HepG2 (cell line): ENCODE results near the gene DLG5. TPM values are rescaled to one million over a fixed set of nuclear protein-coding genes. Genes with fewer than 3 reads are reported as not detected.
A peak's percentile ranks its signal among the peaks of the same experiment; 100 is the strongest.

Source experiments
- ARNT ChIP-seq: fragments of 450-650 bp; IDR thresholded peaks from 2 replicates; pipeline ENCODE4 v1.6.1; 2017
- ATF5 ChIP-seq: sonication (generic); formaldehyde crosslinking; IDR thresholded peaks from 2 replicates; pipeline ENCODE4 v1.4.0; 2020; ENCODE audit warnings: mild to moderate bottlenecking, low read depth, missing genetic modification reagents
- BCL6 ChIP-seq: IDR thresholded peaks from 2 replicates; pipeline ENCODE4 v1.6.1; 2016; ENCODE audit warnings: missing genetic modification reagents, missing compliant biosample characterization
- CEBPB ChIP-seq: IDR thresholded peaks from 2 replicates; pipeline ENCODE4 v1.6.1; 2011; ENCODE audit warnings: low read depth, low read length, improper control_type of control experiment, borderline replicate concordance
- GFI1 ChIP-seq: sonication (generic); formaldehyde crosslinking; IDR thresholded peaks from 2 replicates; pipeline ENCODE4 v1.5.0; 2020; ENCODE audit warnings: missing genetic modification reagents, mild to moderate bottlenecking, borderline replicate concordance
- MLLT10 ChIP-seq: sonication (generic); formaldehyde crosslinking; IDR thresholded peaks from 2 replicates; pipeline ENCODE4 v1.4.0; 2020; ENCODE audit warnings: missing genetic modification reagents
- PAX8 ChIP-seq: sonication (generic); formaldehyde crosslinking; IDR thresholded peaks from 2 replicates; pipeline ENCODE4 v1.8.0; 2022; ENCODE audit warnings: mild to moderate bottlenecking, missing genetic modification reagents, borderline replicate concordance
- PHF21A ChIP-seq: sonication (generic); formaldehyde crosslinking; IDR thresholded peaks from 2 replicates; pipeline ENCODE4 v1.5.0; 2020; ENCODE audit warnings: mild to moderate bottlenecking, missing genetic modification reagents
- SETDB1 ChIP-seq: sonication (generic); formaldehyde crosslinking; IDR thresholded peaks from 2 replicates; pipeline ENCODE4 v1.5.1; 2020; ENCODE audit warnings: missing genetic modification reagents, mild to moderate bottlenecking, borderline replicate concordance
- SMAD9 ChIP-seq: sonication (generic); formaldehyde crosslinking; IDR thresholded peaks from 2 replicates; pipeline ENCODE4 v1.5.1; 2020; ENCODE audit warnings: mild to moderate bottlenecking, missing genetic modification reagents
- ZFP1 ChIP-seq: IDR thresholded peaks from 2 replicates; pipeline ENCODE4 v1.6.1; 2016
- ZFX ChIP-seq: sonication (generic); formaldehyde crosslinking; IDR thresholded peaks from 2 replicates; pipeline ENCODE4 v1.4.0; 2020; ENCODE audit warnings: mild to moderate bottlenecking, low read depth, missing genetic modification reagents, moderate library complexity
- ZNF142 ChIP-seq: sonication (generic); formaldehyde crosslinking; IDR thresholded peaks from 2 replicates; pipeline ENCODE4 v1.4.0; 2020; ENCODE audit warnings: missing genetic modification reagents
- ZNF264 ChIP-seq: sonication (generic); formaldehyde crosslinking; IDR thresholded peaks from 2 replicates; pipeline ENCODE4 v1.4.0; 2020; ENCODE audit warnings: missing genetic modification reagents
- ZNF496 ChIP-seq: sonication (generic); formaldehyde crosslinking; IDR thresholded peaks from 2 replicates; pipeline ENCODE4 v1.8.1; 2023; ENCODE audit warnings: mild to moderate bottlenecking, moderate library complexity, missing genetic modification reagents; ENCODE audit not compliant: insufficient replicate concordance
- ZNF562 ChIP-seq: sonication (generic); formaldehyde crosslinking; IDR thresholded peaks from 2 replicates; pipeline ENCODE4 v1.8.0; 2022; ENCODE audit warnings: missing genetic modification reagents, borderline replicate concordance
- ZNF724P ChIP-seq: sonication (generic); formaldehyde crosslinking; IDR thresholded peaks from 2 replicates; pipeline ENCODE4 v1.8.0; 2022; ENCODE audit warnings: missing genetic modification reagents, borderline replicate concordance
- ZSCAN25 ChIP-seq: sonication (generic); formaldehyde crosslinking; IDR thresholded peaks from 2 replicates; pipeline ENCODE4 v1.8.0; 2022; ENCODE audit warnings: mild to moderate bottlenecking, missing genetic modification reagents
- polyA plus RNA-seq, 8 experiments: library from polyadenylated mRNA; depleted of rRNA in 3 of 8; stranded (reverse) in 7 of 8; unstranded in 1 of 8; fragments of >200 nt; fragmentation: Illumina TruSeq in 4 of 8; extraction: Trizol in 4 of 8; gene quantifications; 2 replicates each; pipeline versions ENCODE4 v1.2.1 to v1.2.3, GENCODE V29; 2011 to 2016; ENCODE audit warnings: low read depth in 4 of 8, missing spikeins in 1 of 8, mixed read lengths in 1 of 8; ENCODE audit not compliant: insufficient read depth in 1 of 8
- total RNA-seq, 5 experiments: library from RNA; depleted of rRNA; stranded (reverse); fragments of >200 nt; fragmentation: Illumina TruSeq; extraction: Trizol; gene quantifications; 2 replicates each; pipeline ENCODE4 v1.2.3, GENCODE V29; 2016; ENCODE audit warnings: low read depth in 1 of 5
- TF ChIP-seq, protein P1 (sequence below): IDR thresholded peaks from 2 replicates; pipeline ENCODE4 v1.6.1; 2016
- TF ChIP-seq, protein P2 (sequence below): fragments of 450-650 bp; IDR thresholded peaks from 2 replicates; pipeline ENCODE4 v1.6.1; 2016

Gene DLG5
- total and polyA plus RNA-seq, 2 of the 13 experiments (the other 11 are each of a cell fraction or from before 2014, with no cell fraction given): 15.5 to 18.2 TPM

DNA sequence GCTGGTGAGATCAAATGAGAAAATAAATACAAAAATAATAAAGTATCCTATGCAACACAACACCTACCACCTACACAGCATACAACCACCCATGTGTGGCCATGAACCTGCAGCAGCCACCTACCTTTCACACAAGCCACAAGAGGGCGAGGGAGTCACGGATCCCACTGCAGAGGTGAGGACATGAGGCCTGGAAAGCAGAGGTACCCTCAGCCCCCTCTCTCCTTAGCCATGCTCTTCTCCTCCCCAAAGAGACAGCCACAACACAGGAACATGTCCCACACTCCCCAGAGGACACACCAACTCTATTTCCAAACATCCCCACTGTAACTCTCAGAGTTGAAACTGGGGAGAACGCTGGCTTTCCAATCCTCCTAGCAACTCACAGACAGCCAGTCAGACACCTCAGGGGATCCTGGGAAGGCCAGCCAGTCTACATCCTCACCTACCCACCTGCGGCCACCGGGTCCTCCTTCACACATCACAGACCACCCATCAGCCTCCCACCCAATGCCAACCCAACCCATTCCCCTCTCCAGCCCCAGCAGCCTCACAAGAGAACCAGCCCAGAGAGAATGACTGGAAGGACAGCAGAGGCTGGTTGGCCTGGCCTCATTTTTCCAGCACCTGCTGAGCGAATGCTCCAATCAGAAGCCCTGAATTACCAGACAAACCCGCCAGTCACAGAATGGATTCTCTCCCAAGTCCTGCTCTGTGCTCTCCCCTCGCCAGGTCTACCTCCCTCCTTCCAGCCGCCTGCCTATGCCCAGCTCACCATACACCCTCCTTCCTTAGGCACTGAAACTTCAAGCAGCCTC, 18.4 kb downstream of the DLG5 start (continued):
- TF ChIP-seq SETDB1 (CRISPR knock-in tag) (no peak), PAX8 (no peak), ZSCAN25 (peak; percentile 85), ZFP1 (CRISPR knock-in tag) (no peak), ZNF264 (CRISPR knock-in tag) (no peak), MLLT10 (CRISPR knock-in tag) (no peak), ZNF496 (no peak), PHF21A (no peak; the same call in 1 of the 2 replicates), GFI1 (CRISPR knock-in tag) (no peak), ARNT (no peak), ZNF562 (CRISPR knock-in tag) (no peak), ATF5 (no peak), ZNF724P (CRISPR knock-in tag) (no peak), BCL6 (CRISPR knock-in tag) (peak; percentile 40; the same call in 1 of the 2 replicates), ZFX (CRISPR knock-in tag) (peak; percentile 55; the same call in 1 of the 2 replicates), ZNF142 (CRISPR knock-in tag) (no peak), SMAD9 (CRISPR knock-in tag) (no peak), CEBPB (no peak)
- TF ChIP-seq, protein P1, sequence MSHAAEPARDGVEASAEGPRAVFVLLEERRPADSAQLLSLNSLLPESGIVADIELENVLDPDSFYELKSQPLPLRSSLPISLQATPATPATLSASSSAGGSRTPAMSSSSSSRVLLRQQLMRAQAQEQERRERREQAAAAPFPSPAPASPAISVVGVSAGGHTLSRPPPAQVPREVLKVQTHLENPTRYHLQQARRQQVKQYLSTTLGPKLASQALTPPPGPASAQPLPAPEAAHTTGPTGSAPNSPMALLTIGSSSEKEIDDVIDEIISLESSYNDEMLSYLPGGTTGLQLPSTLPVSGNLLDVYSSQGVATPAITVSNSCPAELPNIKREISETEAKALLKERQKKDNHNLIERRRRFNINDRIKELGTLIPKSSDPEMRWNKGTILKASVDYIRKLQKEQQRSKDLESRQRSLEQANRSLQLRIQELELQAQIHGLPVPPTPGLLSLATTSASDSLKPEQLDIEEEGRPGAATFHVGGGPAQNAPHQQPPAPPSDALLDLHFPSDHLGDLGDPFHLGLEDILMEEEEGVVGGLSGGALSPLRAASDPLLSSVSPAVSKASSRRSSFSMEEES: no peak
- TF ChIP-seq, protein P2, sequence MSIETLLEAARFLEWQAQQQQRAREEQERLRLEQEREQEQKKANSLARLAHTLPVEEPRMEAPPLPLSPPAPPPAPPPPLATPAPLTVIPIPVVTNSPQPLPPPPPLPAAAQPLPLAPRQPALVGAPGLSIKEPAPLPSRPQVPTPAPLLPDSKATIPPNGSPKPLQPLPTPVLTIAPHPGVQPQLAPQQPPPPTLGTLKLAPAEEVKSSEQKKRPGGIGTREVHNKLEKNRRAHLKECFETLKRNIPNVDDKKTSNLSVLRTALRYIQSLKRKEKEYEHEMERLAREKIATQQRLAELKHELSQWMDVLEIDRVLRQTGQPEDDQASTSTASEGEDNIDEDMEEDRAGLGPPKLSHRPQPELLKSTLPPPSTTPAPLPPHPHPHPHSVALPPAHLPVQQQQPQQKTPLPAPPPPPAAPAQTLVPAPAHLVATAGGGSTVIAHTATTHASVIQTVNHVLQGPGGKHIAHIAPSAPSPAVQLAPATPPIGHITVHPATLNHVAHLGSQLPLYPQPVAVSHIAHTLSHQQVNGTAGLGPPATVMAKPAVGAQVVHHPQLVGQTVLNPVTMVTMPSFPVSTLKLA: no peak
